HG02571 (cell line): ENCODE results near the gene PRPSAP1.

ENCODE experiments used
- ATAC-seq: cut with Tn5 transposase; IDR thresholded peaks from one replicate; pipeline ENCODE4 v1.9.1; 2021; ENCODE audit warnings: mild to moderate bottlenecking, moderate library complexity; ENCODE audit not compliant: unreplicated experiment

Gene PRPSAP1

DNA sequence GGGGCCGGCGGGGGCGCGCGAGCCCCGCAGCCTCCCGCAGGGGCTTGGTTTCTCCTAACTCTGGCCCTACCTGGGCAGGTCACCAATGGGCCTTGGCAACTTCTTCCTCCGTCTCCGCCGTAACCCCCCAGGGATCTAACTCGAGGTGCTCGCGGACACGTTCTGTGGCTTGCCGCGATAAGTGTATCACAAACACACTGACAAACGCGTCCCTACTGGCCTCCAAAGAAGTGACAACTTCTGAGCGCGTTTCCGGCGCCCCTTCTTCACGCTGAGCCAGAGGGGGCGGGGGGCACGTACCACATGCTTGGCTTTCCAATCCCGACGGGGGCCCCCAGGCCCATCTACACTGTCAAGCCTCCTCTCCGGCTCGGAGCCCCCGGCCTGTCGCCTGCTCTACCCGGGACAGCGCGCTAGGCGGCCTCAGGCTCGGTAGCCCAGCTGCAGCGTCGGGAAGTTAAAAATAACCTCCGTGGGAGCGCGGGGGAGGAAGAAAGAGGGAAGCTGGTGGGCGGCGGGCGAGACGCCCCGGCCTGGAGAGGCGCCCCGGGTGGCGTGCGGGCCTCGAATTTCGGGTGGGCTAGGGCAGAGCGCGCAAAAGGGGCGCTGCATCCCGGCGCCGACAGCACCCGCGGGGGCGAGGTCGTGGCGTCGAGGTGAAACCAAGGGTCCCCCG is 30.0 kb upstream of the PRPSAP1 start:
- no peak for ATAC-seq

- ATAC-seq: no peak
Observed at GRCh38 chr17:76382803-76383545, 29.3 kb upstream of the PRPSAP1 start.

- ATAC-seq: no peak
Observed at GRCh38 chr17:76382351-76382802, 28.7 kb upstream of the PRPSAP1 start.

GRCh38 chr17:76381633-76382350 is 28.1 kb upstream of the PRPSAP1 start:
- ATAC-seq: no peak

- no peak for ATAC-seq
Observed at GRCh38 chr17:76379646-76380376, 26.1 kb upstream of the PRPSAP1 start.

DNA sequence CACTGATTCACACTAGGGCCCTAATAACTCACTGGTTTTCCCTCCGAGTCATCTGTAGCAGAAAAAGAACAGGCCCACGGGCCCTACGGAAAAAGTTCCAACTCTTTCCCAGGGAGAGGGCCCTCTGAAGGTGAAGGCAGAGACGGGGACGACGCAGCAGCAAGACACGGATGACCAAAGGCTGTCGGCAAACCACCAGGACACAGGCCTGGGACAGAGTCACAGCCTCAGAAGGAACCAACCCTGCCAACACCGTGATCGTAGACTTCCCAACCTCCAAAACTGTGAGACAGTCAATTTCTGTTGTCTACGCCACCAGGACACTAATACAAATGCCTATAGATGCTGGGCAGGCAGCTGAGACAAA is 25.5 kb upstream of the PRPSAP1 start:
- ATAC-seq: no peak

DNA sequence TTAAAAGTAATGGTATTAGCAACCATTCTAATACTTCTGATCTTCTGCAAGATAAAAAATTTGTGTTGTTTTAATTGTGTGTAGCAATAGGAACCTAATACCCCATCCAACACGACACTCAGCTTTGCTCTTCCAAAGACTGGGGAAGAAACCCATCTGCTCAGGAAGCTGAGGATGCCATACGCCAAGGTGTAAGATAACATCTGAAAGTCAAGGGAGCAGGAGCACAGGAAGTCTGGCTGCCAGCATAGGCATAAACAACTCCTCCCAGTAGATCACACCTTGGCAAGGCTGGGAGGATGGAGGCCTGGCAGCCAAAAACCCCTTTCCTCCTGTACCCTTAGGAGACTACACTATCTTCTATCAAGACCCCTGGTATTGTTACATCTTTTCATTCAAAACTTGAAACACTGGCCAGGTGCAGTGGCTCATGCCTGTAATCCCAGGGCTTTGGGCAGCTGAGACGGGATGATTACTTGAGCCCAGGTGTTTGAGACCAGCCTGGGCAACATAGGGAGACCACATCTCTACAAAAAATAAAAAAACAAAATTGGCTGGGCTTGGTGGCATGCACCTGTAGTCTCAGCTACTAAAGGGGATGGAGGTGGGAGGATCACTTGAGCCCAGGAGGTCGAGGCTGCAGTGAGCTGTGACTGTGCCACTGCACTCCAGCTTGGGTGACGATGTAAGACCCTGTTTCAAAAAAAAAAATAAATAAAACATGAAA is 25.0 kb upstream of the PRPSAP1 start:
- no peak for ATAC-seq

DNA sequence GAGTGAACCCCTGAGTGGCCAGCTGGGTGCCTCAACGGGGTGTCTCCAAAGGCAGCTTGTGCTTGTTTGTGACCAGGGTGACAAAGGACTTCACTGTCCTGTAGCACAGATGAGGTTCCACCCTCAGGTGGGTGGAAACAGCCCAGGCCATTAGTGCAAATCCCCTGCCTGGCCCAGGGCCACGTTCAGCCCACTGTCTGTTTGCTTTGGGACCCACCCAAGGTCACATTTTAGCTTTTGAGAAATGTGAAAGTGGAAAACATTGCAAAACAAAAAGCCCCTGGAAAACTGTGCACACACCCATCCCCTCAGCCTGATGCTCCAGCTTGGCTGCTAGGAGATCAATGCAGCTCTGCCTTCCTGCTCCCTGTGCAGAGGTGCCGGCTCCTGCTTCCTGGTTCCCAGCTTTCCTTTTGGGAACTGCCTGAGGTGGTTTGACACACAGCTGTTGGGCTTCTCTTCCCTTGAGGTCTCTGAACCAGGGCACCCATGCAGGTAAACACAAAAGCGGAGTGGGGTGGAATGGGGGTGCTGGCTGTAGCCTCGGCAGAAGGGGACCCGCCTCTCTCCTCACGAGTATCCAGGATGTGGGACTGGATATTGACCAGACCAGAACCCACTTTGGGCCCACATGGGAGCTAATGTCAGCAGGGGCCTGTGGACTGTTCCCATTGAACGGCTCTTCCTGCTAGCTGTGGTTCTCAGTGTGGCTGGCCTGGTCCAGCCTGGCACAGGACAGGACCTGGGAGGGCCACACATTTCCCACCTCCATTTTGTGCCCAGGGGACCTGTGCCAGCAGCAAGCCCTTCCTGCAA is 22.8 kb upstream of the PRPSAP1 start:
- ATAC-seq: no peak

- no peak for ATAC-seq
Observed at GRCh38 chr17:76371656-76372628, 18.2 kb upstream of the PRPSAP1 start.

GRCh38 chr17:76370261-76370993 is 16.7 kb upstream of the PRPSAP1 start:
- no peak for ATAC-seq

- no peak for ATAC-seq
Observed at GRCh38 chr17:76369804-76370203, 16.1 kb upstream of the PRPSAP1 start.

DNA sequence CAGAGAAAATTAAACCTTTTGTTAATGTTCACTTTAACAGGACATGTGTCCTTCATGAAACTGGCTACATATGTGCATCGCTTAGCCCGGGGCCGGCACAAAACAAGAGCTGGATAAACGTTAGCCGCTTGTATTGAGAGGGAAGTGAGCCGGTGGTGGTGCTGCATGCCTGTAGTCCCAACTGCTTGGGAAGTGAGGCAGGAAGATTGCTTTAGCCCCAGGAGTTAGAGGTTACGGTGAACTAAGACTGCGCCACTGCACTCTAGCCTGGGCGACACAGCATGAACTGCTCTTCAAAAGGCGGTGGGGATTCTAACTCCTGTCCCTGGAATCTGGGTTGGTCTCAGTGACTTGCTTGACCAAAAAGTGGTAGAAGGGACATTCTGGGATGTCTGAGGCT is 15.7 kb upstream of the PRPSAP1 start:
- ATAC-seq: no peak

DNA sequence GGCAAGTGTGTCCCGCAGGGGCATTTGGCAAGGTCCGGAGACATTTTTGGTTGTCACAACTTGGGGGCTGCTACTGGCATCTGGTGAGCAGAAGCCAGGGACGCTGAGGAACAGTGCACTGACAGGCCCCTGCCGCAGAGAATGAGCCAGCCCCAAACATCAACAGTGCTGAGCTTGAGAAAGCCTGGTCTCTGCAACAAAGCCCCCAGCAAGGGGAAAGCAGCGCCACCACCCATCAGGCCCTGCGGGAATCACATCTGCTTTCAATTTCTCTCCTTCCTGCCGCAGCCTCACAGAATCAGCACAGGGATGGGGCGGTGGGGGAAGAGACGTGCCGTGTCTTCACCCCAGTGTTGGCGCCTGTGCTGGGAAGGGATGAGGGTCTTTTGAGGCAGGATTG is 14.8 kb upstream of the PRPSAP1 start:
- ATAC-seq: no peak

GRCh38 chr17:76367642-76368041 is 13.9 kb upstream of the PRPSAP1 start:
- no peak for ATAC-seq

GRCh38 chr17:76366247-76366646 is 12.5 kb upstream of the PRPSAP1 start:
- no peak for ATAC-seq

- no peak for ATAC-seq
Observed at GRCh38 chr17:76365256-76365903, 11.7 kb upstream of the PRPSAP1 start.

- no peak for ATAC-seq
Observed at GRCh38 chr17:76363107-76363842, 9.6 kb upstream of the PRPSAP1 start.
